Calu3 (cell line): ENCODE measurements around the gene KRTAP3-2. TPM values are rescaled to one million over a fixed set of nuclear protein-coding genes. Genes with fewer than 3 reads are reported as not detected.

Experiments used
- BruUV-seq: library from RNA; stranded (reverse); fragments of 400-500 nt; replicated peaks from 2 replicates; lab custom pipeline; 2021; lab: Mats Ljungman, UMichigan
- CTCF ChIA-PET: fragments of 300-600 bp; sonication (Branson Sonifier 250); formaldehyde crosslinking; loops from one replicate; lab custom pipeline; 2022; ENCODE audit warnings: antibody characterized with exemption; lab: Charles Lee
- DNase-seq: peaks from one replicate; pipeline ENCODE4 v3.0.0; 2022
- H3K27ac Mint-ChIP-seq: one replicate; pipeline ENCODE4 v1.8.0; 2022; ENCODE audit warnings: mixed read lengths; ENCODE audit not compliant: unreplicated experiment
- H3K27me3 Mint-ChIP-seq: one replicate; pipeline ENCODE4 v1.8.0; 2022; ENCODE audit warnings: mixed read lengths; ENCODE audit not compliant: unreplicated experiment
- H3K36me3 Mint-ChIP-seq: one replicate; pipeline ENCODE4 v1.8.0; 2022; ENCODE audit warnings: mild to moderate bottlenecking, moderate library complexity, mixed read lengths; ENCODE audit not compliant: insufficient read depth, unreplicated experiment
- H3K4me1 Mint-ChIP-seq: one replicate; pipeline ENCODE4 v1.8.0; 2022; ENCODE audit warnings: mild to moderate bottlenecking, low read depth, mixed read lengths; ENCODE audit not compliant: unreplicated experiment
- H3K4me3 Mint-ChIP-seq: one replicate; pipeline ENCODE4 v1.8.0; 2022; ENCODE audit warnings: mild to moderate bottlenecking, low read depth, moderate library complexity, mixed read lengths; ENCODE audit not compliant: unreplicated experiment
- H3K9me3 Mint-ChIP-seq: one replicate; pipeline ENCODE4 v1.8.0; 2022; ENCODE audit warnings: low read depth, mixed read lengths; ENCODE audit not compliant: unreplicated experiment
- intact Hi-C: fragments of 100-400 bp; cut with micrococcal nuclease; formaldehyde crosslinking; loops from one replicate; pipeline ENCODE4 v1.10.0; 2022; ENCODE audit not compliant: unreplicated experiment
- total RNA-seq: library from RNA; stranded (reverse); gene quantifications from 2 replicates; pipeline ENCODE4 v1.2.3, GENCODE V29; 2022
- TF ChIP-seq, protein P1 (sequence below): fragments of 200-600 bp; IDR thresholded peaks from one replicate; pipeline ENCODE4 v1.8.0; 2022; ENCODE audit warnings: antibody characterized with exemption; ENCODE audit not compliant: unreplicated experiment

Gene KRTAP3-2
- total RNA-seq, 1 experiment from 2014 or later: not detected

DNA sequence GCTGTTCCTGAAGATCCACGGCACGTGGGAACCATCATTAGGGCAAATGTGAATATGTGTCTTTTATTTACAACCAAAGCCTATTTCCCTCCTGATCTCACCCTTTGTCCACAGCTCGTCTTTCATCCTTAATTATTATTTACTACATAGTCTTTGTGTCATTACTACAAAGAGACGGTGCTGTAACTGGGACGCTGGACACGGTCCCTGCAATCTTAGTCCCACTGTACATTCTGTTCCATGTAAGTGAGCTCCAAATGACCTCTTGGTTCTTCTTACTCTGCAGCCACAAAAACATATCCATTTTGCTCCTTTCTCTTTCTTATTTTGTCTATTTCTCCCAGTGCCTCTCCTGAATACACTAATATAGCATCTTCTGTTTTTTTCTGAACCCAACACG is 49.5 kb downstream of the KRTAP3-2 start:
- DNase-seq: no peak
- BruUV-seq: no TSS peak
- Mint-ChIP-seq H3K27ac (no peak overlapping the region), H3K27me3 (no peaks in the 10 kb centered on the region), H3K9me3 (no peaks in the 10 kb centered on the region), H3K4me3 (no peak overlapping the region), H3K36me3 (peaks cover 35% of the 10 kb centered on the region), H3K4me1 (peaks cover 90% of the 10 kb centered on the region)
- TF ChIP-seq, protein P1, sequence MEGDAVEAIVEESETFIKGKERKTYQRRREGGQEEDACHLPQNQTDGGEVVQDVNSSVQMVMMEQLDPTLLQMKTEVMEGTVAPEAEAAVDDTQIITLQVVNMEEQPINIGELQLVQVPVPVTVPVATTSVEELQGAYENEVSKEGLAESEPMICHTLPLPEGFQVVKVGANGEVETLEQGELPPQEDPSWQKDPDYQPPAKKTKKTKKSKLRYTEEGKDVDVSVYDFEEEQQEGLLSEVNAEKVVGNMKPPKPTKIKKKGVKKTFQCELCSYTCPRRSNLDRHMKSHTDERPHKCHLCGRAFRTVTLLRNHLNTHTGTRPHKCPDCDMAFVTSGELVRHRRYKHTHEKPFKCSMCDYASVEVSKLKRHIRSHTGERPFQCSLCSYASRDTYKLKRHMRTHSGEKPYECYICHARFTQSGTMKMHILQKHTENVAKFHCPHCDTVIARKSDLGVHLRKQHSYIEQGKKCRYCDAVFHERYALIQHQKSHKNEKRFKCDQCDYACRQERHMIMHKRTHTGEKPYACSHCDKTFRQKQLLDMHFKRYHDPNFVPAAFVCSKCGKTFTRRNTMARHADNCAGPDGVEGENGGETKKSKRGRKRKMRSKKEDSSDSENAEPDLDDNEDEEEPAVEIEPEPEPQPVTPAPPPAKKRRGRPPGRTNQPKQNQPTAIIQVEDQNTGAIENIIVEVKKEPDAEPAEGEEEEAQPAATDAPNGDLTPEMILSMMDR: no peak
- CTCF ChIA-PET: interaction anchor here (0.7 to 1.5 kb wide), 5 partner anchors 10 to 534 kb away, joined by 3 to 14 read pairs (median 7); partner anchors contain the start of gene KRT23
- intact Hi-C loops: no loop called here

DNA sequence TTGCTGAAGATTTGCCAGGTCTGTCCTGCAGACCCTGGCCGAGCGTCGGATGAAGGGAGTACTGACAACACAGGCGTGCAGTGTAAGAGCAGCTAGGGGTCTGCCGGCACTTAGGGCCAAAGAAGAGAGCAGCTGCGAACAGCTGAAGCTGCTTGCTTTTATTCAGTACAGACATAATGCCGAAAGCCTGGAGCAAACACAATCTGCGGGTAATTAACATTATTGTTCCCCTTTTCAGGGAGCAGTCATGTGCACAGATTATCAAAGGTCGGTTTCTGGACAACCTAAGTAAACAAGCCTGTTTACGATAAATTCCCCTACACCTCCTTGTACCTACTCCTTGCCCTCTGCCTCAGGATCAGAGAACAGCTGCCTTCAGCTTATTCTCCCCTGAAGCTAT is 50.3 kb downstream of the KRTAP3-2 start:
- no peaks in the 10 kb centered on the region for H3K27me3 Mint-ChIP-seq
- H3K36me3 Mint-ChIP-seq: peaks cover 27% of the 10 kb centered on the region
- DNase-seq: peak; percentile 22
- H3K4me1 Mint-ChIP-seq: peaks cover 90% of the 10 kb centered on the region
- TF ChIP-seq, protein P1: no peak
- no peaks in the 10 kb centered on the region for H3K9me3 Mint-ChIP-seq
- H3K4me3 Mint-ChIP-seq: peak overlapping the region; percentile 27
- no TSS peak for BruUV-seq
- intact Hi-C loops: no loop called here
- CTCF ChIA-PET: interaction anchor here (0.6 to 1.6 kb wide), 6 partner anchors 10 to 713 kb away, joined by 3 to 11 read pairs (median 4); partner anchors contain the start of genes KRT23 and KRTAP2-3
- peak overlapping the region; percentile 13 for H3K27ac Mint-ChIP-seq

Other genes starting within 250 kb of the KRTAP3-2 start
- not detected in 2 replicates for gene KRT25, start 244.6 kb downstream of the KRTAP3-2 start, total RNA-seq
- gene KRT26, start 227.7 kb downstream of the KRTAP3-2 start, total RNA-seq: not detected in 2 replicates
- gene KRT27, start 217.4 kb downstream of the KRTAP3-2 start, total RNA-seq: not detected in 2 replicates
- gene KRT28, start 199.9 kb downstream of the KRTAP3-2 start, total RNA-seq: not detected in 2 replicates
- 171 and 188 TPM in 2 replicates for gene KRT10, start 177.3 kb downstream of the KRTAP3-2 start, total RNA-seq
- 2.4 and 2.7 TPM in 2 replicates for gene KRT12, start 132.7 kb downstream of the KRTAP3-2 start, total RNA-seq
- gene KRT20, start 114.7 kb downstream of the KRTAP3-2 start, total RNA-seq: 0.66 and 1.7 TPM in 2 replicates
- 1,389 and 1,709 TPM in 2 replicates for gene KRT23, start 62.3 kb downstream of the KRTAP3-2 start, total RNA-seq
- gene KRT39, start 33.0 kb downstream of the KRTAP3-2 start, total RNA-seq: 0.44 TPM in 1 of 2 replicates, not detected in the other
- not detected in 2 replicates for gene KRT40, start 15.6 kb downstream of the KRTAP3-2 start, total RNA-seq
- gene KRTAP3-3, start 5.7 kb downstream of the KRTAP3-2 start, total RNA-seq: not detected in 2 replicates
- not detected in 2 replicates for gene KRTAP3-1, start 9.2 kb upstream of the KRTAP3-2 start, total RNA-seq
- gene KRTAP1-5, start 27.3 kb upstream of the KRTAP3-2 start, total RNA-seq: not detected in 2 replicates
- not detected in 2 replicates for gene KRTAP1-4, start 30.3 kb upstream of the KRTAP3-2 start, total RNA-seq
- gene KRTAP1-3, start 35.0 kb upstream of the KRTAP3-2 start, total RNA-seq: not detected in 2 replicates
- 10.2 and 15.9 TPM in 2 replicates for gene KRTAP1-1, start 41.5 kb upstream of the KRTAP3-2 start, total RNA-seq
- not detected in 2 replicates for gene KRTAP2-1, start 47.4 kb upstream of the KRTAP3-2 start, total RNA-seq
- gene KRTAP2-2, start 55.3 kb upstream of the KRTAP3-2 start, total RNA-seq: not detected in 2 replicates
- 9.4 and 18.2 TPM in 2 replicates for gene KRTAP2-3, start 60.2 kb upstream of the KRTAP3-2 start, total RNA-seq
- gene KRTAP2-4, start 66.0 kb upstream of the KRTAP3-2 start, total RNA-seq: not detected in 2 replicates
- gene KRTAP4-7, start 84.2 kb upstream of the KRTAP3-2 start, total RNA-seq: not detected in 2 replicates
- not detected in 2 replicates for gene KRTAP4-8, start 98.2 kb upstream of the KRTAP3-2 start, total RNA-seq
- not detected in 2 replicates for gene KRTAP4-16, start 102.3 kb upstream of the KRTAP3-2 start, total RNA-seq
- gene KRTAP4-9, start 105.5 kb upstream of the KRTAP3-2 start, total RNA-seq: not detected in 2 replicates
- gene KRTAP4-11, start 118.5 kb upstream of the KRTAP3-2 start, total RNA-seq: not detected in 2 replicates
- gene KRTAP4-12, start 124.3 kb upstream of the KRTAP3-2 start, total RNA-seq: not detected in 2 replicates
- not detected in 2 replicates for gene KRTAP4-6, start 140.6 kb upstream of the KRTAP3-2 start, total RNA-seq
- gene KRTAP4-5, start 149.9 kb upstream of the KRTAP3-2 start, total RNA-seq: not detected in 2 replicates
- not detected in 2 replicates for gene KRTAP4-4, start 160.8 kb upstream of the KRTAP3-2 start, total RNA-seq
- gene KRTAP4-3, start 168.3 kb upstream of the KRTAP3-2 start, total RNA-seq: not detected in 2 replicates
- not detected in 2 replicates for gene KRTAP4-2, start 178.3 kb upstream of the KRTAP3-2 start, total RNA-seq
- gene KRTAP4-1, start 185.0 kb upstream of the KRTAP3-2 start, total RNA-seq: not detected in 2 replicates
- gene KRTAP9-1, start 190.0 kb upstream of the KRTAP3-2 start, total RNA-seq: not detected in 2 replicates
- gene KRTAP9-2, start 226.7 kb upstream of the KRTAP3-2 start, total RNA-seq: not detected in 2 replicates
- gene KRTAP9-3, start 232.5 kb upstream of the KRTAP3-2 start, total RNA-seq: not detected in 2 replicates
- gene KRTAP9-8, start 238.1 kb upstream of the KRTAP3-2 start, total RNA-seq: not detected in 2 replicates
- not detected in 2 replicates for gene KRTAP9-4, start 249.8 kb upstream of the KRTAP3-2 start, total RNA-seq